ENCODE measurements around the gene ETS1.

Gene ETS1

GRCh38 chr11:128498721-128499245 lies 88.6 kb downstream of the ETS1 start:
- no peak for DNase-seq

GRCh38 chr11:128497776-128498095 lies 89.6 kb downstream of the ETS1 start:
- no peak for DNase-seq

- DNase-seq = no peak
Measured at GRCh38 chr11:128497061-128497775, 90.1 kb downstream of the ETS1 start.

- DNase-seq = no peak
Measured at GRCh38 chr11:128496692-128497060, 90.7 kb downstream of the ETS1 start.

GRCh38 chr11:128496249-128496648 lies 91.1 kb downstream of the ETS1 start:
- DNase-seq = no peak

GRCh38 chr11:128494418-128495332 lies 92.7 kb downstream of the ETS1 start:
- no peak for DNase-seq

- DNase-seq = no peak
Measured at GRCh38 chr11:128493570-128493965, 93.8 kb downstream of the ETS1 start.

- no peak for DNase-seq
Measured at GRCh38 chr11:128492903-128493569, 94.3 kb downstream of the ETS1 start.

- no peak for DNase-seq
Measured at GRCh38 chr11:128492461-128492860, 94.9 kb downstream of the ETS1 start.

- no peak for DNase-seq
Measured at GRCh38 chr11:128491195-128491936, 96.0 kb downstream of the ETS1 start.

- DNase-seq = no peak
Measured at GRCh38 chr11:128490092-128490491, 97.3 kb downstream of the ETS1 start.

- DNase-seq = no peak
Measured at GRCh38 chr11:128488471-128488870, 98.9 kb downstream of the ETS1 start.

- DNase-seq = no peak
Measured at GRCh38 chr11:128487978-128488377, 99.4 kb downstream of the ETS1 start.

GRCh38 chr11:128484172-128484571 lies 103.2 kb downstream of the ETS1 start:
- DNase-seq = no peak

- DNase-seq = no peak
Measured at GRCh38 chr11:128483211-128483788, 104.1 kb downstream of the ETS1 start.

- DNase-seq = peak in 1 of 4 experiments; percentile 23
Measured at GRCh38 chr11:128482512-128483191, 104.7 kb downstream of the ETS1 start.

- no peak for DNase-seq
Measured at GRCh38 chr11:128482092-128482491, 105.3 kb downstream of the ETS1 start.

- DNase-seq = no peak
Measured at GRCh38 chr11:128481135-128481534, 106.2 kb downstream of the ETS1 start.

- no peak for DNase-seq
Measured at GRCh38 chr11:128480665-128481064, 106.7 kb downstream of the ETS1 start.

- DNase-seq = no peak
Measured at GRCh38 chr11:128480066-128480465, 107.3 kb downstream of the ETS1 start.

- DNase-seq = no peak
Measured at GRCh38 chr11:128479144-128479543, 108.2 kb downstream of the ETS1 start.

- no peak for DNase-seq
Measured at GRCh38 chr11:128478305-128478704, 109.1 kb downstream of the ETS1 start.
